Brain microvascular endothelial cell (primary cell): ENCODE measurements around the gene SMIM44.

ENCODE experiments used
- DNase-seq: peaks from one replicate; pipeline ENCODE4 v3.0.0-alpha.2; 2020
- H3K27ac ChIP-seq: fragments of 250-450 bp; sonication (Bioruptor Pico); 2 replicates; pipeline ENCODE4 v1.5.1; 2020; ENCODE audit warnings: mild to moderate bottlenecking, moderate library complexity
- H3K27me3 ChIP-seq: fragments of 250-450 bp; sonication (Bioruptor Pico); replicated peaks from 2 replicates; pipeline ENCODE4 v1.5.1; 2020; ENCODE audit warnings: mild to moderate bottlenecking
- H3K36me3 ChIP-seq: fragments of 250-450 bp; sonication (Bioruptor Pico); replicated peaks from 2 replicates; pipeline ENCODE4 v1.5.1; 2020; ENCODE audit warnings: mild to moderate bottlenecking
- H3K4me3 ChIP-seq: 2 replicates; pipeline ENCODE4 v1.5.1; 2011; ENCODE audit warnings: low read depth, mild to moderate bottlenecking, control low read depth, low read length, moderate library complexity
- CTCF ChIP-seq: IDR thresholded peaks from 2 replicates; pipeline ENCODE4 v1.5.1; 2011; ENCODE audit warnings: low read depth, mild to moderate bottlenecking, moderate library complexity, low read length, control low read depth, inconsistent platforms; ENCODE audit errors: missing control alignments
- in situ Hi-C: cut with HindIII; loops from 2 replicates; pipeline ENCODE4 v1.10.0; 2017; ENCODE audit warnings: low sequenced_read_pairs, low pct_ligation_motif_present

SMIM44 gene

GRCh38 chr19:3528539-3529211 lies 45.4 kb upstream of the SMIM44 start:
- no peak overlapping the region for H3K4me3 ChIP-seq
- no peak for DNase-seq
- no peak overlapping the region for H3K27ac ChIP-seq
- no peaks in the 10 kb centered on the region for H3K27me3 ChIP-seq
- in situ Hi-C loops = no loop called here
- peaks cover 56% of the 10 kb centered on the region for H3K36me3 ChIP-seq
- TF ChIP-seq CTCF = no peak

GRCh38 chr19:3528080-3528479 lies 44.8 kb upstream of the SMIM44 start:
- Histone ChIP-seq H3K27ac (no peak overlapping the region), H3K36me3 (peaks cover 56% of the 10 kb centered on the region), H3K27me3 (no peaks in the 10 kb centered on the region), H3K4me3 (no peak overlapping the region)
- in situ Hi-C loops = no loop called here
- DNase-seq = no peak
- TF ChIP-seq CTCF = no peak

- Histone ChIP-seq H3K27ac (no peak overlapping the region), H3K27me3 (no peaks in the 10 kb centered on the region), H3K36me3 (peaks cover 51% of the 10 kb centered on the region), H3K4me3 (no peak overlapping the region)
- in situ Hi-C loops = no loop called here
- no peak for TF ChIP-seq CTCF
- no peak for DNase-seq
Observed at GRCh38 chr19:3527238-3527910, 44.1 kb upstream of the SMIM44 start.

- in situ Hi-C loops = no loop called here
- Histone ChIP-seq H3K27me3 (no peaks in the 10 kb centered on the region), H3K36me3 (peaks cover 44% of the 10 kb centered on the region), H3K4me3 (no peak overlapping the region), H3K27ac (no peak overlapping the region)
- no peak for DNase-seq
- peak; percentile 44 for TF ChIP-seq CTCF
Observed at GRCh38 chr19:3526507-3527237, 43.4 kb upstream of the SMIM44 start.

GRCh38 chr19:3524904-3525451 lies 41.7 kb upstream of the SMIM44 start:
- no peaks in the 10 kb centered on the region for H3K27me3 ChIP-seq
- no peak for TF ChIP-seq CTCF
- no peak overlapping the region for H3K27ac ChIP-seq
- no peak overlapping the region for H3K4me3 ChIP-seq
- H3K36me3 ChIP-seq = peaks cover 36% of the 10 kb centered on the region
- DNase-seq = no peak
- in situ Hi-C loops = no loop called here
